IMR-90 (cell line): ENCODE results near the gene HOXB6. TPM values are rescaled to one million over a fixed set of nuclear protein-coding genes. Genes with fewer than 3 reads are reported as not detected.

Experiments
- ATAC-seq: fragments of 200-7000 bp; cut with Tn5 transposase; 2 replicates; pipeline ENCODE4 v1.9.1; 2020; ENCODE audit warnings: low read depth, mild to moderate bottlenecking, moderate library complexity
- BruUV-seq: library from RNA; stranded (reverse); fragments of 400-500 nt; replicated peaks from 2 replicates; lab custom pipeline; 2021; lab: Mats Ljungman, UMichigan
- CTCF ChIA-PET: fragments of 300-600 bp; formaldehyde crosslinking; extraction: SDS; loops from one replicate; lab custom pipeline; 2021; ENCODE audit warnings: antibody characterized with exemption; lab: Yijun Ruan, JAX
- POLR2A ChIA-PET: fragments of 300-600 bp; sonication (Branson Sonifier 250); formaldehyde crosslinking; loops from one replicate; lab custom pipeline; 2022; ENCODE audit warnings: antibody characterized with exemption; ENCODE audit not compliant: unreplicated experiment; lab: Charles Lee
- DNase-seq: peaks from one replicate; pipeline ENCODE4 v3.0.0; 2013
- H2AFZ ChIP-seq: replicated peaks from 2 replicates; pipeline ENCODE3; 2013; ENCODE audit warnings: low read length, mild to moderate bottlenecking; ENCODE audit not compliant: poor library complexity
- H2AK5ac ChIP-seq: 2 replicates; pipeline ENCODE4 v1.6.1; 2013; ENCODE audit warnings: low read depth, low read length, inconsistent platforms
- H2AK9ac ChIP-seq: replicated peaks from 2 replicates; pipeline ENCODE3; 2013; ENCODE audit warnings: mild to moderate bottlenecking, low read depth, low read length, moderate library complexity; ENCODE audit not compliant: poor library complexity
- H2BK120ac ChIP-seq: 2 replicates; pipeline ENCODE4 v1.6.1; 2013; ENCODE audit warnings: low read depth, low read length, inconsistent platforms
- H2BK15ac ChIP-seq: 3 replicates; pipeline ENCODE4 v1.6.1; 2013; ENCODE audit warnings: low read depth, low read length, inconsistent platforms
- H2BK20ac ChIP-seq: 2 replicates; pipeline ENCODE4 v1.6.1; 2013; ENCODE audit warnings: low read depth, mild to moderate bottlenecking, inconsistent platforms, low read length, moderate library complexity
- H2BK5ac ChIP-seq: 2 replicates; pipeline ENCODE4 v1.6.1; 2013; ENCODE audit warnings: mild to moderate bottlenecking, low read depth, low read length, inconsistent platforms; ENCODE audit not compliant: poor library complexity, severe bottlenecking
- H3K14ac ChIP-seq: replicated peaks from 2 replicates; pipeline ENCODE4 v1.6.1; 2013; ENCODE audit warnings: low read depth, low read length, inconsistent platforms
- H3K18ac ChIP-seq: 2 replicates; pipeline ENCODE4 v1.6.1; 2013; ENCODE audit warnings: low read depth, low read length, control low read depth
- H3K23ac ChIP-seq: 2 replicates; pipeline ENCODE4 v1.6.1; 2013; ENCODE audit warnings: low read depth, low read length, inconsistent platforms
- H3K27ac ChIP-seq: 2 replicates; pipeline ENCODE4 v1.5.1; 2013; ENCODE audit warnings: mild to moderate bottlenecking, control low read depth, low read length; ENCODE audit not compliant: insufficient read depth
- H3K27me3 ChIP-seq: 2 replicates; pipeline ENCODE4 v1.6.1; 2013; ENCODE audit warnings: low read length; ENCODE audit not compliant: control insufficient read depth, insufficient read depth
- H3K36me3 ChIP-seq: 2 replicates; pipeline ENCODE4 v1.6.1; 2013; ENCODE audit warnings: low read length, mixed read lengths; ENCODE audit not compliant: control insufficient read depth, insufficient read depth
- H3K4ac ChIP-seq: 2 replicates; pipeline ENCODE4 v1.6.1; 2013; ENCODE audit warnings: low read depth, low read length, inconsistent platforms
- H3K4me1 ChIP-seq: 2 replicates; pipeline ENCODE4 v1.6.1; 2013; ENCODE audit warnings: low read length, mixed read lengths; ENCODE audit not compliant: control insufficient read depth, insufficient read depth
- H3K4me2 ChIP-seq: 2 replicates; pipeline ENCODE4 v1.6.1; 2013; ENCODE audit warnings: low read depth, mild to moderate bottlenecking, control low read depth, low read length, moderate library complexity
- H3K4me3 ChIP-seq: 2 replicates; pipeline ENCODE4 v1.5.1; 2013; ENCODE audit warnings: low read depth, mild to moderate bottlenecking, control low read depth, low read length, moderate library complexity; ENCODE audit not compliant: insufficient read depth
- H3K56ac ChIP-seq: 2 replicates; pipeline ENCODE4 v1.6.1; 2013; ENCODE audit warnings: low read length, inconsistent platforms; ENCODE audit not compliant: insufficient read depth; ENCODE audit errors: extremely low read depth
- H3K79me1 ChIP-seq, 2 experiments: 2 replicates each; pipeline ENCODE4 v1.6.1; 2013; ENCODE audit warnings: low read length in 2 of 2, inconsistent platforms in 1 of 2, low read depth in 1 of 2
- H3K9ac ChIP-seq: 2 replicates; pipeline ENCODE4 v1.6.1; 2013; ENCODE audit warnings: low read depth, low read length, control low read depth
- H3K9me1 ChIP-seq: 2 replicates; pipeline ENCODE4 v1.6.1; 2013; ENCODE audit warnings: low read length, inconsistent platforms; ENCODE audit not compliant: insufficient read depth
- H3K9me3 ChIP-seq: 2 replicates; pipeline ENCODE4 v1.6.1; 2013; ENCODE audit warnings: low read length; ENCODE audit not compliant: control insufficient read depth, insufficient read depth
- H4K20me1 ChIP-seq: 2 replicates; pipeline ENCODE4 v1.6.1; 2013; ENCODE audit warnings: low read length, inconsistent platforms; ENCODE audit not compliant: insufficient read depth
- H4K5ac ChIP-seq: 2 replicates; pipeline ENCODE4 v1.6.1; 2013; ENCODE audit warnings: mild to moderate bottlenecking, low read depth, low read length, control low read depth
- H4K8ac ChIP-seq, 2 experiments: 2 replicates each; pipeline ENCODE4 v1.6.1; 2013; ENCODE audit warnings: low read depth in 2 of 2, low read length in 2 of 2, control low read depth in 1 of 2, inconsistent platforms in 1 of 2
- H4K91ac ChIP-seq: 2 replicates; pipeline ENCODE4 v1.6.1; 2013; ENCODE audit warnings: low read depth, low read length, inconsistent platforms; ENCODE audit not compliant: insufficient read depth
- CHD1 ChIP-seq: IDR thresholded peaks from 2 replicates; pipeline ENCODE4 v1.6.1; 2012; ENCODE audit warnings: low read depth, low read length, improper control_type of control experiment
- FOS ChIP-seq: fragments of 150-350 bp; IDR thresholded peaks from 2 replicates; pipeline ENCODE4 v1.6.1; 2016; ENCODE audit warnings: low read depth, low read length
- NFE2L2 ChIP-seq: fragments of 150-350 bp; IDR thresholded peaks from 2 replicates; pipeline ENCODE4 v1.6.1; 2016; ENCODE audit warnings: low read depth, mild to moderate bottlenecking, low read length
- WGBS, 2 experiments: methylation state at CpG; one replicate each; pipeline versions ENCODE4 v1.1.5 to v1.1.7; 2013; ENCODE audit warnings: missing lambda C conversion rate in 2 of 2; ENCODE audit not compliant: insufficient read length in 1 of 2; ENCODE audit errors: extremely low coverage in 2 of 2; 5-methylcytosine and 5-hydroxymethylcytosine counted together
- dilution Hi-C: fragments of 300-500 bp; cut with HindIII; formaldehyde crosslinking; loops from one replicate; pipeline ENCODE4 v1.14.3; 2018; ENCODE audit warnings: low sequenced_read_pairs; ENCODE audit not compliant: unreplicated experiment
- in situ Hi-C: fragments of 300-500 bp; cut with MboI; formaldehyde crosslinking; loops from 3 replicates; pipeline ENCODE4 v1.14.3; 2019; ENCODE audit warnings: low sequenced_read_pairs, inconsistent platforms, mixed read lengths
- intact Hi-C: fragments of 100-400 bp; cut with micrococcal nuclease; formaldehyde crosslinking; loops from 2 replicates; pipeline ENCODE4 v1.10.0; 2022
- polyA plus RNA-seq, 3 experiments: library from polyadenylated mRNA; depleted of rRNA; stranded (reverse); fragments of >200 nt; gene quantifications; 2 replicates each; pipeline ENCODE4 v1.2.3, GENCODE V29; 2012; ENCODE audit warnings: low replicate concordance in 1 of 3
- total RNA-seq: library from RNA; depleted of rRNA; stranded (reverse); fragments of >200 nt; gene quantifications from 2 replicates; pipeline ENCODE4 v1.2.3, GENCODE V29; 2012

Gene HOXB6
- total and polyA plus RNA-seq, 2 of the 4 experiments (the other 2 are of a cell fraction): 11.1 to 42.2 TPM

DNA sequence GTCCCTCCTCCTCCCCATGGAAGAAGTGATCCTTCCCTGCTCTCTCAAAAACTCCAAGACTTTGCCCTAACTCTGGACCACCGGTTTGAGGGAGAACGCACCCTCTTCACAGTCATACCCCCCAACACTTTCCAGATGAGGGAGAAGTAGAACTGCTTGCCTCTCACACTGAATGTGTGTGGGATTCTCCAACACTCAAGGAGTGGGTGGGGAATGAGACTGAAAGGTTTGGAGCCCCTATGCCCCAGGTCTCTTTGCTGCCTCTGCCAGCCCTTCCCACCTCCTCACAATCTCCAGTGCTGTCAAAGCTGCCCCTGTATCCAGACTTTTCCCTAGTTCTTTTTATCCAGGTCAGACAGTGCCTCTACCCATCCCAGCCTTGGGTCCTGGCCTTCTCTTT, 38.1 kb downstream of the HOXB6 start:
- no peak overlapping the region for H3K4me3 ChIP-seq
- H3K4me2 ChIP-seq: peak overlapping the region; percentile 83
- peaks cover 20% of the 10 kb centered on the region for H3K9me1 ChIP-seq
- H3K4me1 ChIP-seq: peaks cover 59% of the 10 kb centered on the region
- peak overlapping the region; percentile 93 for H3K27ac ChIP-seq
- ATAC-seq (no peak), DNase-seq (no peak)
- peaks cover 0 to 17% of the 10 kb centered on the region in 2 experiments; a peak in 2 of 4 replicates for H3K79me1 ChIP-seq
- no peaks in the 10 kb centered on the region for H3K9me3 ChIP-seq
- peak overlapping the region; percentile 63 for H3K18ac ChIP-seq
- TF ChIP-seq CHD1: no peak
- no peak for TF ChIP-seq FOS
- TF ChIP-seq NFE2L2: no peak
- H2BK5ac ChIP-seq: peak overlapping the region; percentile 99
- intact Hi-C loops (no loop called here), in situ Hi-C loops (no loop called here), dilution Hi-C loops (no loop called here)
- peak overlapping the region; percentile 78 for H2AK5ac ChIP-seq
- H3K27me3 ChIP-seq: no peaks in the 10 kb centered on the region
- WGBS, 2 experiments: no CpG with 5 or more reads among the region's 2 CpGs
- no peak overlapping the region for H2AFZ ChIP-seq
- ChIA-PET POLR2A (interaction anchor here (0.8 to 1.4 kb wide), 2 partner anchors 22 to 25 kb away, joined by 4 to 8 read pairs; no protein-coding TSS in a partner anchor), CTCF (no interaction called here)
- H3K4ac ChIP-seq: peak overlapping the region; percentile 99
- H3K9ac ChIP-seq: peak overlapping the region; percentile 92
- H4K5ac ChIP-seq: peak overlapping the region; percentile 47
- H3K36me3 ChIP-seq: peaks cover 46% of the 10 kb centered on the region; the same call in 1 of the 2 replicates
- peak overlapping the region; percentile 77 to 92 for H4K8ac ChIP-seq
- H2AK9ac ChIP-seq: peak overlapping the region; percentile 75
- H4K91ac ChIP-seq: peak overlapping the region; percentile 96
- H2BK15ac ChIP-seq: peak overlapping the region; percentile 89; the same call in 2 of the 3 replicates
- peak overlapping the region; percentile 83 for H2BK120ac ChIP-seq
- no peak overlapping the region; the same call in 1 of the 2 replicates for H3K56ac ChIP-seq
- peak overlapping the region; percentile 99 for H3K23ac ChIP-seq
- H2BK20ac ChIP-seq: peak overlapping the region; percentile 48
- H3K14ac ChIP-seq: peak overlapping the region; percentile 95
- H4K20me1 ChIP-seq: peaks cover 25% of the 10 kb centered on the region
- BruUV-seq: no TSS peak
